ENCODE measurements around the gene CTPS2. TPM values are rescaled to one million over a fixed set of nuclear protein-coding genes. Genes with fewer than 3 reads are reported as not detected.

Gene CTPS2
- total RNA-seq, 1 donor = 12.0 TPM

GRCh38 chrX:16711893-16712547 lies 449 bp downstream of the CTPS2 start:
- no peak for DNase-seq (ENCODE audit: low read depth)
- peak overlapping the region; percentile 73 for H3K4me3 ChIP-seq (ENCODE audit: low read depth, low read length)
- TF ChIP-seq CTCF (IDR thresholded peaks at IDR 0.05; ENCODE audit: insufficient read depth, low read length) = no peak

GRCh38 chrX:16711219-16711811 lies 1.2 kb downstream of the CTPS2 start:
- H3K4me3 ChIP-seq (ENCODE audit: low read depth, low read length) = peak overlapping the region; percentile 73
- DNase-seq (ENCODE audit: low read depth) = no peak
- TF ChIP-seq CTCF (IDR thresholded peaks at IDR 0.05; ENCODE audit: insufficient read depth, low read length) = no peak

GRCh38 chrX:16708016-16708415 lies 4.5 kb downstream of the CTPS2 start:
- DNase-seq (ENCODE audit: low read depth) = no peak
- TF ChIP-seq CTCF (IDR thresholded peaks at IDR 0.05; ENCODE audit: insufficient read depth, low read length) = no peak
- no peak overlapping the region for H3K4me3 ChIP-seq (ENCODE audit: low read depth, low read length)

GRCh38 chrX:16705370-16705769 lies 7.1 kb downstream of the CTPS2 start:
- no peak for DNase-seq (ENCODE audit: low read depth)
- no peak for TF ChIP-seq CTCF (IDR thresholded peaks at IDR 0.05; ENCODE audit: insufficient read depth, low read length)

GRCh38 chrX:16702700-16703599 lies 9.5 kb downstream of the CTPS2 start:
- no peak for TF ChIP-seq CTCF (IDR thresholded peaks at IDR 0.05; ENCODE audit: insufficient read depth, low read length)
- DNase-seq (ENCODE audit: low read depth) = no peak
- no peak overlapping the region for H3K4me3 ChIP-seq (ENCODE audit: low read depth, low read length)

More at GRCh38 chrX:16705370-16705769, 7.1 kb downstream of the CTPS2 start:
- no peak overlapping the region for H3K4me3 ChIP-seq (ENCODE audit: low read depth, low read length)

- TF ChIP-seq CTCF (IDR thresholded peaks at IDR 0.05; ENCODE audit: insufficient read depth, low read length) = no peak
- no peak for DNase-seq (ENCODE audit: low read depth)
- H3K4me3 ChIP-seq (ENCODE audit: low read depth, low read length) = no peak overlapping the region
Measured at GRCh38 chrX:16700734-16701133, 11.7 kb downstream of the CTPS2 start.

Measured in fibroblast of the aortic adventitia (primary cell).